HCEC 1CT (cell line): ENCODE measurements around the gene RDH5.

Experiments used
- DNase-seq: peaks from one replicate; pipeline ENCODE4 v3.0.0-alpha.2; 2017

Gene RDH5

GRCh38 chr12:55713721-55714120 lies 6.5 kb upstream of the RDH5 start:
- peak; percentile 95 for DNase-seq

GRCh38 chr12:55715169-55715764 lies 4.9 kb upstream of the RDH5 start:
- DNase-seq: no peak

GRCh38 chr12:55715833-55716581 lies 4.2 kb upstream of the RDH5 start, which contains the start of gene BLOC1S1:
BLOC1S1 (plus strand) TSS chr12:55716046; CDS start chr12:55716052, 6 bp downstream.
- peak; percentile 84 for DNase-seq

- DNase-seq: no peak
Measured at GRCh38 chr12:55716582-55716957, 3.6 kb upstream of the RDH5 start.

- peak; percentile 71 for DNase-seq
Measured at GRCh38 chr12:55717011-55718007, 2.9 kb upstream of the RDH5 start.

- DNase-seq: no peak
Measured at GRCh38 chr12:55718015-55718414, 2.2 kb upstream of the RDH5 start.

GRCh38 chr12:55718624-55719275 lies 1.4 kb upstream of the RDH5 start:
- DNase-seq: no peak

GRCh38 chr12:55719371-55719770 lies 822 bp upstream of the RDH5 start:
- DNase-seq: no peak

GRCh38 chr12:55720894-55721444 lies 776 bp downstream of the RDH5 start:
- peak; percentile 96 for DNase-seq

- no peak for DNase-seq
Measured at GRCh38 chr12:55721601-55722213, 1.5 kb downstream of the RDH5 start.

GRCh38 chr12:55722948-55723347 lies 2.8 kb downstream of the RDH5 start:
- no peak for DNase-seq

- DNase-seq: no peak
Measured at GRCh38 chr12:55723516-55724225, 3.5 kb downstream of the RDH5 start.

- peak; percentile 60 for DNase-seq
Measured at GRCh38 chr12:55724226-55724939, 4.2 kb downstream of the RDH5 start.

GRCh38 chr12:55724940-55725309 lies 4.7 kb downstream of the RDH5 start:
- no peak for DNase-seq

- DNase-seq: no peak
Measured at GRCh38 chr12:55725556-55725955, 5.4 kb downstream of the RDH5 start.

GRCh38 chr12:55726971-55727370 lies 6.8 kb downstream of the RDH5 start:
- no peak for DNase-seq

- peak; percentile 47 for DNase-seq
Measured at GRCh38 chr12:55727643-55728185, 7.5 kb downstream of the RDH5 start.

GRCh38 chr12:55728186-55728938 lies 8.2 kb downstream of the RDH5 start:
- DNase-seq: peak; percentile 59
